ENCODE data around the gene CTSW.

Gene CTSW

GRCh38 chr11:65915821-65916251 is 36.2 kb downstream of the CTSW start:
- no peaks in the 10 kb centered on the region for H3K27me3 ChIP-seq (ENCODE audit: control insufficient read depth in 1 of 2, insufficient read depth in 2 of 2, low read length in 2 of 2)
- H3K9ac ChIP-seq (ENCODE audit: low read length in 2 of 2): peak overlapping the region; percentile 47 to 49
- peak overlapping the region; percentile 92 for H3K27ac ChIP-seq (ENCODE audit: low read length)
- H3K36me3 ChIP-seq (ENCODE audit: control insufficient read depth in 2 of 2, insufficient read depth in 2 of 2, low read length in 2 of 2): peaks cover 2 to 5% of the 10 kb centered on the region in 2 donors
- H3K4me3 ChIP-seq (ENCODE audit: low read length in 2 of 2): peak overlapping the region; percentile 39 to 57
- peaks cover 58% of the 10 kb centered on the region for H3K4me1 ChIP-seq (ENCODE audit: control insufficient read depth, insufficient read depth, low read length)
- H3K9me3 ChIP-seq (ENCODE audit: control insufficient read depth in 2 of 2, low read length in 2 of 2): no peaks in the 10 kb centered on the region

GRCh38 chr11:65916391-65916790 is 36.8 kb downstream of the CTSW start:
- Histone ChIP-seq H3K9me3 (ENCODE audit: control insufficient read depth in 2 of 2, low read length in 2 of 2) (no peaks in the 10 kb centered on the region), H3K27ac (ENCODE audit: low read length) (peak overlapping the region; percentile 92), H3K9ac (ENCODE audit: low read length in 2 of 2) (peak overlapping the region in 1 of 2 donors; percentile 49), H3K36me3 (ENCODE audit: control insufficient read depth in 2 of 2, insufficient read depth in 2 of 2, low read length in 2 of 2) (peaks cover 2 to 5% of the 10 kb centered on the region in 2 donors), H3K4me1 (ENCODE audit: control insufficient read depth, insufficient read depth, low read length) (peaks cover 57% of the 10 kb centered on the region), H3K27me3 (ENCODE audit: control insufficient read depth in 1 of 2, insufficient read depth in 2 of 2, low read length in 2 of 2) (no peaks in the 10 kb centered on the region), H3K4me3 (ENCODE audit: low read length in 2 of 2) (peak overlapping the region; percentile 39 to 57)

- peak overlapping the region in 1 of 2 donors; percentile 28 for H3K9ac ChIP-seq (ENCODE audit: low read length in 2 of 2)
- H3K27ac ChIP-seq (ENCODE audit: low read length): peak overlapping the region; percentile 92
- peaks cover 5% of the 10 kb centered on the region in 2 donors for H3K36me3 ChIP-seq (ENCODE audit: control insufficient read depth in 2 of 2, insufficient read depth in 2 of 2, low read length in 2 of 2)
- peak overlapping the region; percentile 84 to 96 for H3K4me3 ChIP-seq (ENCODE audit: low read length in 2 of 2)
- peaks cover 51% of the 10 kb centered on the region for H3K4me1 ChIP-seq (ENCODE audit: control insufficient read depth, insufficient read depth, low read length)
- H3K9me3 ChIP-seq (ENCODE audit: control insufficient read depth in 2 of 2, low read length in 2 of 2): no peaks in the 10 kb centered on the region
- no peaks in the 10 kb centered on the region for H3K27me3 ChIP-seq (ENCODE audit: control insufficient read depth in 1 of 2, insufficient read depth in 2 of 2, low read length in 2 of 2)
Measured at GRCh38 chr11:65917077-65917433, 37.4 kb downstream of the CTSW start.

GRCh38 chr11:65917434-65918210 is 38.0 kb downstream of the CTSW start:
- no peaks in the 10 kb centered on the region for H3K27me3 ChIP-seq (ENCODE audit: control insufficient read depth in 1 of 2, insufficient read depth in 2 of 2, low read length in 2 of 2)
- H3K27ac ChIP-seq (ENCODE audit: low read length): peak overlapping the region; percentile 92
- peak overlapping the region; percentile 81 to 97 for H3K9ac ChIP-seq (ENCODE audit: low read length in 2 of 2)
- peaks cover 49% of the 10 kb centered on the region for H3K4me1 ChIP-seq (ENCODE audit: control insufficient read depth, insufficient read depth, low read length)
- peaks cover 9 to 11% of the 10 kb centered on the region in 2 donors for H3K36me3 ChIP-seq (ENCODE audit: control insufficient read depth in 2 of 2, insufficient read depth in 2 of 2, low read length in 2 of 2)
- peak overlapping the region; percentile 84 to 96 for H3K4me3 ChIP-seq (ENCODE audit: low read length in 2 of 2)
- no peaks in the 10 kb centered on the region for H3K9me3 ChIP-seq (ENCODE audit: control insufficient read depth in 2 of 2, low read length in 2 of 2)

GRCh38 chr11:65918211-65919140 is 38.8 kb downstream of the CTSW start, which contains the start of gene C11orf68:
TSS of gene C11orf68 (minus strand) at chr11:65919062. CDS start at chr11:65919031, 31 bp downstream.
- Histone ChIP-seq H3K4me1 (ENCODE audit: control insufficient read depth, insufficient read depth, low read length) (peaks cover 49% of the 10 kb centered on the region), H3K9me3 (ENCODE audit: control insufficient read depth in 2 of 2, low read length in 2 of 2) (no peaks in the 10 kb centered on the region), H3K36me3 (ENCODE audit: control insufficient read depth in 2 of 2, insufficient read depth in 2 of 2, low read length in 2 of 2) (peaks cover 13 to 14% of the 10 kb centered on the region in 2 donors), H3K4me3 (ENCODE audit: low read length in 2 of 2) (peak within 1 kb of the TSS; percentile 84 to 96), H3K27me3 (ENCODE audit: control insufficient read depth in 1 of 2, insufficient read depth in 2 of 2, low read length in 2 of 2) (no peaks in the 10 kb centered on the region), H3K9ac (ENCODE audit: low read length in 2 of 2) (peak within 1 kb of the TSS; percentile 81 to 97), H3K27ac (ENCODE audit: low read length) (peak within 1 kb of the TSS; percentile 92)

- H3K9ac ChIP-seq (ENCODE audit: low read length in 2 of 2): peak within 1 kb of the TSS; percentile 81 to 97
- peaks cover 13 to 14% of the 10 kb centered on the region in 2 donors for H3K36me3 ChIP-seq (ENCODE audit: control insufficient read depth in 2 of 2, insufficient read depth in 2 of 2, low read length in 2 of 2)
- no peaks in the 10 kb centered on the region for H3K27me3 ChIP-seq (ENCODE audit: control insufficient read depth in 1 of 2, insufficient read depth in 2 of 2, low read length in 2 of 2)
- H3K9me3 ChIP-seq (ENCODE audit: control insufficient read depth in 2 of 2, low read length in 2 of 2): no peaks in the 10 kb centered on the region
- peak within 1 kb of the TSS; percentile 84 to 96 for H3K4me3 ChIP-seq (ENCODE audit: low read length in 2 of 2)
- H3K27ac ChIP-seq (ENCODE audit: low read length): peak within 1 kb of the TSS; percentile 92
- H3K4me1 ChIP-seq (ENCODE audit: control insufficient read depth, insufficient read depth, low read length): peaks cover 49% of the 10 kb centered on the region
Measured at GRCh38 chr11:65919141-65919572, 39.5 kb downstream of the CTSW start, which contains the start of gene DRAP1. TSS of gene DRAP1 (plus strand) at chr11:65919426. CDS start at chr11:65919502, 76 bp downstream.

- Histone ChIP-seq H3K36me3 (ENCODE audit: control insufficient read depth in 2 of 2, insufficient read depth in 2 of 2, low read length in 2 of 2) (peaks cover 13 to 14% of the 10 kb centered on the region in 2 donors), H3K4me3 (ENCODE audit: low read length in 2 of 2) (peak overlapping the region; percentile 83 to 84), H3K4me1 (ENCODE audit: control insufficient read depth, insufficient read depth, low read length) (peaks cover 49% of the 10 kb centered on the region), H3K9me3 (ENCODE audit: control insufficient read depth in 2 of 2, low read length in 2 of 2) (no peaks in the 10 kb centered on the region), H3K27ac (ENCODE audit: low read length) (peak overlapping the region; percentile 58), H3K9ac (ENCODE audit: low read length in 2 of 2) (peak overlapping the region; percentile 68 to 77), H3K27me3 (ENCODE audit: control insufficient read depth in 1 of 2, insufficient read depth in 2 of 2, low read length in 2 of 2) (no peaks in the 10 kb centered on the region)
Measured at GRCh38 chr11:65919573-65920371, 40.1 kb downstream of the CTSW start.

- no peaks in the 10 kb centered on the region for H3K9me3 ChIP-seq (ENCODE audit: control insufficient read depth in 2 of 2, low read length in 2 of 2)
- peak overlapping the region; percentile 83 to 84 for H3K4me3 ChIP-seq (ENCODE audit: low read length in 2 of 2)
- H3K36me3 ChIP-seq (ENCODE audit: control insufficient read depth in 2 of 2, insufficient read depth in 2 of 2, low read length in 2 of 2): peaks cover 13 to 14% of the 10 kb centered on the region in 2 donors
- H3K9ac ChIP-seq (ENCODE audit: low read length in 2 of 2): peak overlapping the region; percentile 68 to 77
- H3K27ac ChIP-seq (ENCODE audit: low read length): peak overlapping the region; percentile 31
- peaks cover 42% of the 10 kb centered on the region for H3K4me1 ChIP-seq (ENCODE audit: control insufficient read depth, insufficient read depth, low read length)
- no peaks in the 10 kb centered on the region for H3K27me3 ChIP-seq (ENCODE audit: control insufficient read depth in 1 of 2, insufficient read depth in 2 of 2, low read length in 2 of 2)
Measured at GRCh38 chr11:65920372-65920802, 40.8 kb downstream of the CTSW start.

- Histone ChIP-seq H3K27me3 (ENCODE audit: control insufficient read depth in 1 of 2, insufficient read depth in 2 of 2, low read length in 2 of 2) (no peaks in the 10 kb centered on the region), H3K9ac (ENCODE audit: low read length in 2 of 2) (peak overlapping the region in 1 of 2 donors; percentile 77), H3K4me3 (ENCODE audit: low read length in 2 of 2) (peak overlapping the region in 1 of 2 donors; percentile 83), H3K36me3 (ENCODE audit: control insufficient read depth in 2 of 2, insufficient read depth in 2 of 2, low read length in 2 of 2) (peaks cover 13 to 14% of the 10 kb centered on the region in 2 donors), H3K27ac (ENCODE audit: low read length) (no peak overlapping the region), H3K9me3 (ENCODE audit: control insufficient read depth in 2 of 2, low read length in 2 of 2) (no peaks in the 10 kb centered on the region), H3K4me1 (ENCODE audit: control insufficient read depth, insufficient read depth, low read length) (peaks cover 35% of the 10 kb centered on the region)
Measured at GRCh38 chr11:65921033-65921555, 41.5 kb downstream of the CTSW start.
